ENCODE data around the gene GPR39. TPM values are rescaled to one million over a fixed set of nuclear protein-coding genes. Genes with fewer than 3 reads are reported as not detected.

GPR39 gene
- total and polyA plus RNA-seq, 2 donors from 2014 or later: 4.9 to 8.7 TPM

DNA sequence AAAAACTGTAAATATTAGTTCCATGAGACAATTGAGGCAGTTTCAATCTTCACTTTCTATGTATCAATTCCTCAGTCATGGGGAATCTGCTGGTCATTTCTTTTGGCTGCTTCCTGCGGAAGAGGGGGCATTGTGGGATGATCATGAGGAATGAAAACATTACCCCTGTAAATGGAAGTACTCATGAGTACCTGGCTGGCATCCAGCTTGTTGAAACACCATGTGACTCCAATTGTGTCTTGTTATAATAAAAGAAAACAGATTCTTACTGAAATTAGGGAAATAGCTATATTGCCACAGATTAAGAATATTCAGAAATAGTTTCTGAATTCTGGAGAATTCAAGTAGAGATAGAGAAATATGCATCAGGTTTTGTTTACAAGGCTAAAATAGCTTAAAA lies 41.6 kb upstream of the GPR39 start:
- H3K4me3 ChIP-seq (ENCODE audit: low read length in 3 of 3): no peak overlapping the region
- H3K36me3 ChIP-seq (ENCODE audit: control insufficient read depth in 2 of 3, insufficient read depth in 3 of 3, low read length in 3 of 3): no peaks in the 10 kb centered on the region
- DNase-seq (no peak), FAIRE-seq (no peak)
- no peaks in the 10 kb centered on the region for H3K9me3 ChIP-seq (ENCODE audit: control insufficient read depth in 2 of 3, insufficient read depth in 1 of 3, low read length in 3 of 3)
- intact Hi-C loops (cut with DNase I): no loop called here
- H3K27me3 ChIP-seq (ENCODE audit: control insufficient read depth, insufficient read depth, low read length): no peaks in the 10 kb centered on the region
- no peaks in the 10 kb centered on the region for H3K4me1 ChIP-seq (ENCODE audit: control insufficient read depth in 2 of 3, insufficient read depth in 2 of 3, low read depth in 1 of 3, low read length in 3 of 3)
- no peak overlapping the region for H3K9ac ChIP-seq (ENCODE audit: low read length in 3 of 3)
- TF ChIP-seq, protein P1, sequence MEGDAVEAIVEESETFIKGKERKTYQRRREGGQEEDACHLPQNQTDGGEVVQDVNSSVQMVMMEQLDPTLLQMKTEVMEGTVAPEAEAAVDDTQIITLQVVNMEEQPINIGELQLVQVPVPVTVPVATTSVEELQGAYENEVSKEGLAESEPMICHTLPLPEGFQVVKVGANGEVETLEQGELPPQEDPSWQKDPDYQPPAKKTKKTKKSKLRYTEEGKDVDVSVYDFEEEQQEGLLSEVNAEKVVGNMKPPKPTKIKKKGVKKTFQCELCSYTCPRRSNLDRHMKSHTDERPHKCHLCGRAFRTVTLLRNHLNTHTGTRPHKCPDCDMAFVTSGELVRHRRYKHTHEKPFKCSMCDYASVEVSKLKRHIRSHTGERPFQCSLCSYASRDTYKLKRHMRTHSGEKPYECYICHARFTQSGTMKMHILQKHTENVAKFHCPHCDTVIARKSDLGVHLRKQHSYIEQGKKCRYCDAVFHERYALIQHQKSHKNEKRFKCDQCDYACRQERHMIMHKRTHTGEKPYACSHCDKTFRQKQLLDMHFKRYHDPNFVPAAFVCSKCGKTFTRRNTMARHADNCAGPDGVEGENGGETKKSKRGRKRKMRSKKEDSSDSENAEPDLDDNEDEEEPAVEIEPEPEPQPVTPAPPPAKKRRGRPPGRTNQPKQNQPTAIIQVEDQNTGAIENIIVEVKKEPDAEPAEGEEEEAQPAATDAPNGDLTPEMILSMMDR (IDR thresholded peaks at IDR 0.05; ENCODE audit: borderline replicate concordance, extremely low read depth, insufficient read depth): no peak
- no peak overlapping the region for H3K27ac ChIP-seq (ENCODE audit: low read depth in 2 of 2, low read length in 2 of 2)

DNA sequence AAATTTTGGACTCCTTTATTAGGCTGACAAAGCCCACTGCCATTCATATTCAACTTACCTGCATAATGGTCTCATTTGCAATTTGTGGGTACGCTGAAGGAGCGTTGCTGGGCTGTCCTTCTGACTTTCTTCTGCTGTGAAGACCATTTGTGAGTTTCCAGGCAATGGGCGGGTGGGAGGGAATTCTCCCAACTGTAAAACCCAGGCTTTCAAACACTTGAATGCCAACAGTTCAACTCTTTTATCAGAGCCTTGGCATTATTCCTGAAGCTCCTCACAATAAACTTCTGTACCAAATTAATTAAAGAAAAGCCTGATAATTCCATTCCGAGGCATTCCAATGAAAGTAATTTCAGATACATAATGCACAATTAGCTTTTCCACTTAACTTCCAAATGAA lies 35.2 kb upstream of the GPR39 start:
- H3K9ac ChIP-seq (ENCODE audit: low read length in 3 of 3): no peak overlapping the region
- H3K4me3 ChIP-seq (ENCODE audit: low read length in 3 of 3): no peak overlapping the region
- TF ChIP-seq, protein P1 (IDR thresholded peaks at IDR 0.05; ENCODE audit: borderline replicate concordance, extremely low read depth, insufficient read depth): no peak
- no peak for FAIRE-seq
- peaks cover 0 to 4% (median 0%) of the 10 kb centered on the region in 3 donors for H3K9me3 ChIP-seq (ENCODE audit: control insufficient read depth in 2 of 3, insufficient read depth in 1 of 3, low read length in 3 of 3)
- H3K27ac ChIP-seq (ENCODE audit: low read depth in 2 of 2, low read length in 2 of 2): no peak overlapping the region
- H3K36me3 ChIP-seq (ENCODE audit: control insufficient read depth in 2 of 3, insufficient read depth in 3 of 3, low read length in 3 of 3): no peaks in the 10 kb centered on the region
- intact Hi-C loops (cut with DNase I): no loop called here
- no peaks in the 10 kb centered on the region for H3K4me1 ChIP-seq (ENCODE audit: control insufficient read depth in 2 of 3, insufficient read depth in 2 of 3, low read depth in 1 of 3, low read length in 3 of 3)
- no peaks in the 10 kb centered on the region for H3K27me3 ChIP-seq (ENCODE audit: control insufficient read depth, insufficient read depth, low read length)
- no peak for DNase-seq

DNA sequence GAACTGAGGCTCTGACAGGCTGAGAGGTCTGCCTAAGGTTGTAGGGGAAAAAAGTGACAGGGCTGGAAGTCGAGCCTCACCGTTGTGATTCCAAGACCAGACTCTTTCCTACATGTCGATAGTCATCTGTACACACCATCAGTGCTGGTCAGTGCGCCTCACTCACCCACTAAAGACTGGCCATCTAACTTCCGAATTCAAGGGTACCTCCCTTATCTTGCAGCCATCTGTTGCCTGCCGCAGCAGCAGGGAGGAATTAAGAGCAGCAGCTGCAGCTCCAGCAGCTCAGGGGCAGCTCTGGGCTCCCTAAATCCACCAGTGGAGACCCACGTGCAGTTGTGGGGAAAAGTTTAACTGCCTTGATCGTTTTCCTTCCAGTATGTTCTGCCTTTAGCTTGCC lies 32.6 kb upstream of the GPR39 start:
- peaks cover 0 to 4% (median 0%) of the 10 kb centered on the region in 3 donors for H3K9me3 ChIP-seq (ENCODE audit: control insufficient read depth in 2 of 3, insufficient read depth in 1 of 3, low read length in 3 of 3)
- no peak overlapping the region for H3K4me3 ChIP-seq (ENCODE audit: low read length in 3 of 3)
- H3K27ac ChIP-seq (ENCODE audit: low read depth in 2 of 2, low read length in 2 of 2): no peak overlapping the region
- H3K36me3 ChIP-seq (ENCODE audit: control insufficient read depth in 2 of 3, insufficient read depth in 3 of 3, low read length in 3 of 3): no peaks in the 10 kb centered on the region
- FAIRE-seq: no peak
- no peaks in the 10 kb centered on the region for H3K4me1 ChIP-seq (ENCODE audit: control insufficient read depth in 2 of 3, insufficient read depth in 2 of 3, low read depth in 1 of 3, low read length in 3 of 3)
- TF ChIP-seq, protein P1 (IDR thresholded peaks at IDR 0.05; ENCODE audit: borderline replicate concordance, extremely low read depth, insufficient read depth): no peak
- intact Hi-C loops (cut with DNase I): no loop called here
- peak in 1 of 5 donors; percentile 20 for DNase-seq
- no peak overlapping the region for H3K9ac ChIP-seq (ENCODE audit: low read length in 3 of 3)
- no peaks in the 10 kb centered on the region for H3K27me3 ChIP-seq (ENCODE audit: control insufficient read depth, insufficient read depth, low read length)

DNA sequence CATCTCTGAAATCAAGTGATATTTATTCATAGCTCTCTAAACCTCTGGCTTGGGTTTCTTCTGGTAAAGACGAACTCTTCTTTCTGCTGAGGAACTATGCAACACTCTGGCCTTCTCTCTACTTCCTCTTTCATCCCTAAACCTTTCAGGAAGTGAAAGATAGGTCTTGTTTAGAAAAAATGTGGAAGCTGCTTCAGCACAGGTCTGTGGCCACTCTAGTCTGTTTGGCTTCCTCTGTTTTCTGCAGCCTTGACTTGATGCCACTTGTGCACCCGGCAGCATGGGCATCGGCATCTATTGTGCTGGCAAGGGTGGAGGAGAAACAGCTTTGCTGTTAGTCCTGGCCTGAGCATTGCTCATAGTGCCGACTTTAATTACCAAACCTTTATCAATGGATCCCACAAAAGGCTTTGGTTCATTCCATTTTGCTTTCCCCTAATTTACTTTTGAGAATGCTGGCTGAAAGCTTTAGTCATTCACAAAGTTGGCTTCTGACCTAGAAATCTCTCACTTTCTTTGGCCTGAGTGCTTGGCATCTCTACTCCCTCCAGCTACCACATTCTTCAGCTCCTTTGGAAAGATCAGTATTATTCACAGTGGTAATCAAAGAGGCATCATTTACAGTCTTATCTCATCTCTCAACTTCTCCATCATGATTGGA lies 32.0 kb upstream of the GPR39 start:
- Histone ChIP-seq H3K27ac (ENCODE audit: low read depth in 2 of 2, low read length in 2 of 2) (no peak overlapping the region), H3K9ac (ENCODE audit: low read length in 3 of 3) (no peak overlapping the region), H3K4me3 (ENCODE audit: low read length in 3 of 3) (no peak overlapping the region), H3K36me3 (ENCODE audit: control insufficient read depth in 2 of 3, insufficient read depth in 3 of 3, low read length in 3 of 3) (no peaks in the 10 kb centered on the region), H3K4me1 (ENCODE audit: control insufficient read depth in 2 of 3, insufficient read depth in 2 of 3, low read depth in 1 of 3, low read length in 3 of 3) (no peaks in the 10 kb centered on the region), H3K27me3 (ENCODE audit: control insufficient read depth, insufficient read depth, low read length) (no peaks in the 10 kb centered on the region), H3K9me3 (ENCODE audit: control insufficient read depth in 2 of 3, insufficient read depth in 1 of 3, low read length in 3 of 3) (peaks cover 0 to 4% (median 0%) of the 10 kb centered on the region in 3 donors)
- intact Hi-C loops (cut with DNase I): no loop called here
- DNase-seq (no peak), FAIRE-seq (no peak)
- TF ChIP-seq, protein P1 (IDR thresholded peaks at IDR 0.05; ENCODE audit: borderline replicate concordance, extremely low read depth, insufficient read depth): no peak
